GM19025 (cell line): ENCODE data around the gene VPS37C.

ENCODE experiments used
- ATAC-seq: cut with Tn5 transposase; IDR thresholded peaks from one replicate; pipeline ENCODE4 v1.9.1; 2021; ENCODE audit warnings: mild to moderate bottlenecking, low read depth, moderate library complexity; ENCODE audit not compliant: unreplicated experiment

The VPS37C gene

DNA sequence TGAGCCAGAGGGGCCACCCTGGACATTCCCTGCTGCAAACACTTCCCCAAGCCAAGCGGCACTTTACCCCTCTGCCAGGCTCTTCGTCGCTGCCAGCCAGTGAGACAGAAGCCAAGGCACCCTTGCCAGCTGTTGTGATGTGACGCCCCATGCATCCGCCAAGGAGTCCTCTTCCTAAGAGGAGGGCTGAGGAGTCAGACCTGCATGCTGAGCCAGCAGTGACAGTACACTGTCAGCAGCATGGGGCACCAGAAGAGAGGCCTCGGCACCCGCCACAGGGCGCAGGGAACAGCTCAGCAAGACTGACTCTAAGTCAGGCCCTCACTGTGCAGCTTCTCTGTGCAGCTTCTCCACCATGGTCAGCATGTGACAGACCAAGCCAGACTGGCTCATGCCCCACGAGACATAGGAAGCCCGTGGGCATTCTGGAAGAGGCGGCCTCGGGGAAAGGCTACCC is 26.4 kb downstream of the VPS37C start:
- no peak for ATAC-seq

DNA sequence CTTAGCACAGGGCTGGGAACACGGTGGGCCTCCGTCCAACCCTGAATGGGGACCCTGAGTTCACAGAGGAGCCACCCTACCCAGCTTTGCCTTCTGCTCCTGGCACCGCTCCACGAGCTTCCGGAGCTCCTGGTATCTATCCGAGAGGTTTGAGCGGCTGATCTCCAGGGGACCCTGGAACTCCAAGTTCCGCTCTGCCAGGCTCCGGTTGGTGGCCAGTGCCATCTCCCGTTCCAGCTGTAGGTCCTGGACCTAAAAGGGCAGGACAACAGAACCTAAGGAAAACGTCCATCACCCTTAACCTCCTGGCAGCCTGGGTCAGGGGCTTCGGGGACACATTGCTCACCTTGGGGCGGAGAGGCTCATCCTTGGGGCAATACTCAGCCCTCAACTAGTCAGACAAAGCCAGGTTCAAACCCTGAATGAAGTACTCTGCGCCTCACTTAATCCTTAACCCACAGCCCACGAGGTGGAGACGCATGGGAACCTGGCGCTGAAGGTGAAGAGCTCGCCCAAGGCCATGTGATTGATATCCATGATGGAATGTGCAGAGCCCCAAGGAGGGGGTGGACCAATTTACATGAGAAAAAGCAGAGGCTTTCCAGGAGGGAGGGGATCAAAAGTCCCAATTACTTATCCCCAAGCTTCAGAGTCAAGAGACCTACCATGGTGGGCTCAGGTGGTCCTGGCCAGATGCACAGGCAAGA is 27.1 kb downstream of the VPS37C start:
- no peak for ATAC-seq

DNA sequence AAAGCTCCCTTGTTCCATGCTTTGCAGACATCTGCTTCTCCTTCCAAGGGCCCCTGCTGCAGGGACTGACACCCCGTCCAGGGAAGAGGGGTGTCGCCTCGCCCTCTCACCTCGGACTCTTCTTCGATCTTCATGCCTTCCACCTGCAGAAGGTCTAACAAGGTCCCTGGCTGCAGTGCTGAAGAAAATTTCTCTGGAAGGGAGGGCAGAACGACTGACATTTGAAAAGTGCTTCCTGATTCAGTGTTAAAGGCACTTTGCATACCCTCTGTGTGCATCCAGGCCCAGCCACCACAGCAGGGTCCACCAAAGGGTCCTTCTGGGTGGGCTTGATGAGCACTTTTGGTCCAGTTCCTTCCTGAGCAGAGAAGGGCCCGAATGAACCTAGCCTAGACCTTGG is 28.1 kb downstream of the VPS37C start:
- no peak for ATAC-seq

DNA sequence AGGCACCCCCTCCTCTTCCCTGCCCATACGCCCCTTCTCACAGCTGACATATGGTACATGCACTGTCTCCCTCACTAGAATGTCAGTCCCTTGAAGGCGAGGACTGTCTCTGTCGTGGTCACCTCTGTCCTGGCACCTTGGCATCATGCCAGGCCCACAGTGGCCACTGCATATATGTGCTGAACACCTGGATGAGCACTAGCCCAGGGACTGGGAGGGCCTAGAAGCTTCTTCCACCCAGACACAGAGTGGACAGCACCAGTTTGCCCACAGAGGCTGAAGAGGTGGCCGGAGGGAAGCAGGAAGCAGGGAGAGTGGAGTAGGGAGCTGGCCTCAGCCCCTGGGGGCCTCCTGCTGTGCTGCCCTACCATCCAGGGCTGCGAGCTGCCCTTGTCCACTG is 28.6 kb downstream of the VPS37C start:
- ATAC-seq, result no peak

DNA sequence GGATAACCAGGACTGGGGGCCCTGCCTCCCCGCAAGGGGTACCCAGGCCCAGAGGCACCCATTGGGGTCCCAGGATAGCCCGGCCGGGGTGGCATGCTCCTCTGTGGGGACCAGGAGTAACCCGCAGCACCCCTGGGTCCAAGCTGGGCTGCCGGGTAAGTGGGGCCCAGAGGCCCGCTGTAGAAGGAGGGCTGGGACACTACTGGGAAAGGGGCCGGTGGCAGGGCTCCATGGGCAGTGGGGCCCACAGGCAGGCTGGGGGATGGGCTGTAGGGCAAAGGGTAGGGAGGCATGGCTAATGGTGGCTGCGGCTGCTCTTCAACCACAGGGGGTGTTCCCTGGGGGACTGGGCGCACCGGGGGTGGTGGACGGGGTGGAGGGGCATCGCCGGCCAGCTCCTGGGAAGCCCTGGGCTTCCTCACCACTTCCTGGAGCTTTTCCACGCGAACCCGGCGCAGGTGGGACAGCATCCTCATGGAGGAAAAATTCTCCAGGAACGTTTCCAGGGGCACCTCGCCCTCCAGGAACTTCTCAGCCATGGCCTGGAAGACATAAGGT is 29.1 kb downstream of the VPS37C start:
- no peak for ATAC-seq

DNA sequence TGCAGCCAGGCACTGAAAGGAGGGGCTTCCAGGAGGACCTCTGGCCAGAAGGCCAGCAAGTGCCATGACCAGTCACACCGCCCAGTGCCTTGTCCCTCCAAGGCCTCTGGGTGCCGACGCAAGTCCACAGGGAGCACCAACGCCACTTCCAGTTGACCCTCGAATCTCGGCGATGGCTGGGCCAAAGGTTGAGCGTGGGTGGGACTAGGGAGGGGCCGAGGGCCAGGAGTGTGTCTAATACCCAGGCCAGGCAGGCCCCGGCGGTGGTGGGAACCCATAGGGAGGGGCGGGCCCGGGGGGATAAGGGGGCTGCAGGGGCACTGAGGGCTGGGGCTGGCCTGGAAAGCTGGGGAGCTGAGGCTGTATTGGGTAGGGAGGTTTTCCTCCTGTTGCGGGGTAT is 29.6 kb downstream of the VPS37C start:
- no peak for ATAC-seq

DNA sequence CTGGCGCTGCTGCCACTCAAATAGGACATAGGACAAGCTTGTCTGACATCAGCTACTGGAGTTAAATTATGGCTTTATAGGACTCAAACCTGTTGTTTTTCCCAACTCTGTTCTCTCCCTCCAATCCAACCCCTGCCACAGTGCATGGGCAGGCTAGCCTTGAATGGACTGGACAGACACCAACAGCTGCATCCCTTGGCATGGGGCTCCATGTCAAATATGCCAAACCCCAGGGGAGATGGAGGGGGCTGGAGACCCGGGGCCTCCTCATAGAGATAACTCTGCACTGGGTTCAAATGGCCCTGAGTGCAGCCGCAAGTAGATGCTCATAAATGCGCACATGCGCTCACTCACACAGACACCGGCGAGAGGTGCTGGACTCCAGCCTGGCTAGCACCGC is 30.0 kb downstream of the VPS37C start:
- ATAC-seq, result no peak

DNA sequence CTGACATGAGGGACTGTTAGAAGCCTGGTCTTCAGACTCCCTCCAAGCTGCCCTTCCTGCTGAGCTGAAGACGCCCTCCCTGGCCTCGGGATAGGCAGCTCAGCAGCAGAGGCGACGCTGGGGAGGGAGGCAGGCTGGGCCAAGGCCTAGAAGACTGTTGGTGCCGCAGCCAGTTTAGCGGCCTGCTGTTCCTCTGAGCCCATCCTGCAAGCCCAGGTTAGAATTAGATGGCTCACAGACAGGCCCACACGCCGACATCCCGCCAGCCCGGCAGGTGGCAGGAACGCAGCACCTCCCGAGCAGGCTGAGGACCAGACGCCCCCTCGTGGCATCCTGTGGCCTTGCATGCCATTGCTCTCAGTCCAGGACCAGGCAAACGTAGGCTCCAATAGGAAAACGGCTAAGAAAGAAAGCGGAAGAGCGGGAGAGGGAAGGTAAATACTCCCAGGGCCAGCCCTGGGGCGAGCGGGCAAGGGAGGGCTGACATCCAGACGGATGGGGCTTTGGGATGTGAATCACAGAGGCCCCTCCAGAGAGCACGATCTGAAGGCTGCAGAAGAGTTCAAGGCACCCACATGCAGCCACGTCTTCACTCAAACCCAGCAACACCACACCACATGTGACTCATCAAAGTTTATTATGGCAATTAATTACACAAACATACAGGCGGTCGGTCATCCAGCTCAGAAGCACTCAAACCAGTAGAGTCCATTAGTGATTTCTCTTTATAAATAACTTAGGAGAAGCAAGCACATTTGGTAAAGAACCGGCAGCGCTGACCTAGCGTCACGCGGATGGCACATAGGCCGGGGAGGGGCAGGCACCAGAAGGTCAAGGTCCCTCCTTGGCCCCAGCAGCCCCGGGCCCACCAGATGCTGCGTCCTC is 31.3 kb downstream of the VPS37C start:
- ATAC-seq, result peak; percentile 85

DNA sequence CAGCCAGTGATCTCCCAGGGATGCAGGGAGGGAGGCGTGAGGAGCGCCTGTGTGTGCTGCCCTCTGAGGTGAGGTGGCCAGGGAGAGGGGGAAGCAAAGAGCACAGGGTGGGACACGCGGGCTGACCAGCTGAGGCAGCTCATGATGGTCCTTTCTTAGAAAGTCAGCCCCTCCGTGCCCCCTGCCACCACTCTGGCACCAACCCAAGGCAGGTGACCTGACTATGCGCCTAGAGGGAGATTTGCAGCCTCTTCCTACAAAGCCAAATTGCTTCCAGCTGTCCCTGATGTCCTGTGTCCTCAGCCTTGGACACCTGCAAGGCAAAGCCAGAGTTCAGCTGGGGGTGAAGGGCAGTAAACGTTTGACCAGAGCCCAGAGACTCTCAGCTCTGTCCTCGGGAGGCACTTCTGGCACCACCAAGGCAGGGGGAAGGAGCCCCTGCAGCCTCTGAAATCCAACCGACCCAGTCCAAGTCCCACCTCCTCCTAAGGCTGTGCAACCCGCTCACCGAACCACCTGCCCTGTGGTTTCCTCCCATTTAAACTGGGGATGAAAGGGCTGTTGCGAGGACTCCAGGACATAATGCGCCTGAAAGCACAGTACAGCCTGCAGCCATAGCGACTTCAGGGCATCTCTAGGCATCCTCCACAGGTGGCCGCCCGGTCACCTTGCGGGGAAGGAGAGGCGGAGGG is 32.1 kb downstream of the VPS37C start:
- no peak for ATAC-seq

DNA sequence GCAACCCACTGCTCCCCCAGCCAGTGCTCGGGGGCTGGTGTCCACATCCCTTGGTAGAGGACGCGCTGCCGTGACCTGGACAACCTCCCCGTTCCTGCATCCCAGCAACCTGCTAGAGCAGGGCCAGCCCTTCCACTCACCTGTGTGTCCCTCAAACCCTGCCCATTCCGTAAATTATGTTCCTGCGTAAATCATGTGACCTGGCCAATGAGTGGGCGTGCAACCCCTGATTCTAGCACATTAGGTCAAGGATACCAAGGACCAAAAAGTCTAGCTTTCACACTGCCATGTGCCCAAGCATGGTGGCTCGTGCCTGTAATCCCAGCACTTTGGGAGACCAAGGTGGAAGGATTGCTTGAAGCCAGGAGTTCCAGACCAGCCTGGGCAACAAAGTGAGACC is 33.2 kb downstream of the VPS37C start:
- ATAC-seq, result no peak

DNA sequence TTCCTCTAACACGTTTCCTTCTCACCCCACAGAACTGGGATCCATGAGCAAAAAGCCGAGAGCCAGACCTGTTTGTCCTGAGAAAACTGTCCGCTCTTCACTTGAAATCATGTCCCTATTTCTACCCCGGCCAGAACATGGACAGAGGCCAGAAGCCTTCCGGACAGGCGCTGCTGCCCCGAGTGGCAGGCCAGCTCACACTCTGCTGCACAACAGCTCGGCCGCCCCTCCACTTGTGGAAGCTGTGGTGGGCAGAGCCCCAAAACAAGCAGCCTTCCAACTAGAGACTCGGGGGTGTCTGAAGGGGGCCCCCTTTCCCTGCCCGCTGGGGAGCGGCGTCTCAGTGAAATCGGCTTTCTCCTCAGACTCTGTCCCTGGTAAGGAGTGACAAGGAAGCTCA is 35.0 kb downstream of the VPS37C start:
- no peak for ATAC-seq

DNA sequence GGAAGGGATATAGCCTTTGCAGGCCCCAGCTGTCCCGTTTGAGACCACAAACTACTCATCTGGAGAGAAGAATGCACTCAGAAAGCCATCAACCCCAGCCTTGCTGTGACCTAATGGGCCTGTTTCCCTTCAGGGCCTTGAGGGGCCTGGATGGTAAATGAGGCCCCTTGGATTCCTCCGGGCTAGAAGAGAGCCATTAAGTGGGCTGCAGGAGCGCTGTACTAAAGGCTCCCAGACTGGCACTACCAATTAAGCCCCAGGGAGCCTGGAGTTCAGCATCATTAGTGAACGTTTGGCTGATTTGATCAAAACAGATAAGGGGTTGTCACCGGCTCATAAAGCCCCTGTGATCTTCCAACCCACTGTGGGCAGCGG is 35.9 kb downstream of the VPS37C start:
- ATAC-seq, result no peak

DNA sequence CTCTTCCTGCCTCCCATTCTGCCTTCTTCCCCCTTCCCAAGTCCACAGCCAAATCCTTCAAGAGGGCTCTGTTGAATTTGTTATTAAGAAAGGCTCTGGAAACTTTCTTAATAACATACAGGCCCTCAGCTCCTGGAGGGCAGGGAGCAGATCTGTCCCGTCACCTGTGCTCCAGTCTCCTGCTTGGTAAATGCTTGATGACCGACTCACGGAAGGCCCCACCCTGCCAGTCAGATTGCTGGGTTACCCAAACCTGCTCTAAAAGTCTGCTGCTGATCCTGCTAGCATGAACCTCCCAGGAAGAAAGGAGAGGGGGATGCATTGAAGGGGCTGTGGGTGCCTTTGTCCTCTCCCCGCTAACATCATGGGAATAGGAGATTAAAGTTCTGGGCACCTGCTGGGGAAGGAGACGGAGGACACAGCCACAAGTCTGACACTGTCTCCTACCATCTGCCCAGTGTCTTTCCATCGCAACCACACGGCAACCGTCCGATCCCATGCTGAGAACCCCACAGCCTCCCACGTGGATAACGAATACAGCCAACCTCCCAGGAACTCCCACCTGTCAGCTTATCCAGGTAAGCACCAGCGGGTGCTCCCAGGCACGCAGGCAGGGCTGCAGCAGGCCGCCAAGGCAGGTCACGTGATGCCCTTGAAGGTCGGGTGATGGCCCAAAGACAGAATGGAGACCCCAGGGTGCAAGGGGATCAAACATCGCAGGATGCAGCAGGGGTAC is 36.5 kb downstream of the VPS37C start:
- ATAC-seq, result no peak

DNA sequence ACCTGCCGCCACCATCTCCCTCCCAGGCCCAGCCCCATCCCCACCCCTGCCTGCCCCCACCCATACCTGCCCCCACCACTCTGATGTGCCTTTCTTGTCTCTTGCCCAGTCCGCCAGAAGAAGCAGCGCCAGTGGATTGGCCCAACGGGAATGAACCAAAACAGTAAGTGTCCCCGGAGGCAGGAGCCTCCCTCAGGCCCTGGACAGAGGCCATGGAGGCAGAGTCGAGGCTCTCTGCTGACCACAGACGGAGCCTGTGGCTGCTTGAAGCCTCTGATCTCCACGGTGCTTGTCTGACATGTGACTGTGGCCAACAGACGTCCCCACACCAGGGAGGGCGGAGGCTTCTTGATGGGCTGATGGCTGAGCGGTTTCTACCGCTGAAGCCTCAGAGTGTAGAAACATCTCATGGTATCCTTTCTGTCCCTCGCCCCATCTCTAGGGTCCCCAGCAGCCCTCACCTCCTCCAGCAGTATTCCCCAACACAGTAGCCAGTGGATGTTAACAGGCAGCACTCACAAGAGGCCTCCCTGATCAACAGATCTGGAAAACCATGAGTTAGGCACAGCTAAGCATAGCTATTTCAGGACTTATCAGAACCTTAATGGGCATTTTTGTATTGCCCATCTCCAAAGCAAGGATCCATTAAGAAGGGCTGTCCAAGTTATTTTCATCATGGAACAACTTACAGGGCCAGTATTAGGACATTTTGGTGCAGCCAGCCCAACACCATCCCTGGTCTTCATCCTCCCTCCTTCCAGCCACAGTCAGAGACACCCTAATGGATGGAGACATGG is 37.3 kb downstream of the VPS37C start:
- no peak for ATAC-seq

DNA sequence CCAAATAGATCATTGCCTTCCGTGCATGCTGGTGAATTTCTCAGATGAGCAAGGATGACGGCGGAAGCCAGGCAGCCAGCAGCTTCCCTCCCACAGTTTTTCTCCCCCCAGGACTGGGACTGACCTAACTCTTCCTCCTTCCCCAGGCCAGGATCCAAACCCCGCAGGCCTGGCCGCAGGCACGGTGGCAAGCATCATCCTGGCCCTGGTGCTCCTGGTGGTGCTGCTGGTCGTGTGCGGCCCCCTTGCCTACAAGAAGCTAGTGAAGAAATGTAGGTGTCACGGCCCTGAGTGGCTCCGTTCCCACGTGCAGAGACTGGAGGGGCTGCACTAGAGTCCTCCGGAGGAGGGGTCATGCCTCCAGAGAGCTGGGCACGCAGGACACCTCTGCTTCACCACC is 38.5 kb downstream of the VPS37C start:
- no peak for ATAC-seq

DNA sequence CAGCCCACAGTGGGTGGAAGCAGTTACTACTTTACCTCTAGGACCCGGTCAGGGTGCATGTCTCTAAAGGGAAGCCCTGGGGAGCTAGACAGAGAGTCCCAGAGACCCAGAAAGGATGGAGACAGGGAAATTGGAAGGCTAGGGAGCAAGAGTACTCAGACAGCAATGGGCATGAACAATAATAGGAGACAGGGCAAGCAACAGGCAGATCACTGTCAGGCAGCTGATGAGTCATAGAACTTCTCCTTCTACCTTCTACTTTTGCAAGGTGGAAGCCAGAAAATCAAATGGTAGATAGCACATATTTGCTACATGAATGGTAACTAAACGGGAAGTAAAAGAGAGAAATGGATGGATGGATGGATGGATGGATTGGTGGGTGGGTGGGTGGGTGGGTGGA is 39.3 kb downstream of the VPS37C start:
- ATAC-seq, result no peak

DNA sequence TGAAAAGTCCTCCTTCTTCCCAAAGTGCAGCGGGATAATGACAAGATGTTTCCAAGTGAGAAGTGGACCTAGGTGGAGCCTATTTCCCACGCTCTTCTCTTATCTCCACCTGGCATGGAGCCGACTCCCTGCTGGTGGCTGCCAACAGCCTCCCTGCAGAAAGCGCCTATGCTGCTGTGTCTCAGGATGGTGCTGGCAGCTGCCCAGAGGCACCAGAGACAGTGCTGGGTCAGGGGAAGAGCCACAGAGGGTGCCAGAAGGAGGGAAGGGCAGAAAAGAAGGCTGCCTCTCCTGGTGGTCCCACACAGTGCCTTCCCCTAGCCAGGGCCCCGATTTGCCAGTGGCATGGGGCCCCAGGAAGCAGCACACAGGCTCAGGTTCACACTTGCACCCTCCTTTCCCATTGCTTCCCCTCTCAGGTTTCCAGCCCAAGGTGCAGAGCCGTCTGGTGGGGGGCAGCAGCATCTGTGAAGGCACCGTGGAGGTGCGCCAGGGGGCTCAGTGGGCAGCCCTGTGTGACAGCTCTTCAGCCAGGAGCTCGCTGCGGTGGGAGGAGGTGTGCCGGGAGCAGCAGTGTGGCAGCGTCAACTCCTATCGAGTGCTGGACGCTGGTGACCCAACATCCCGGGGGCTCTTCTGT is 39.9 kb downstream of the VPS37C start:
- no peak for ATAC-seq

DNA sequence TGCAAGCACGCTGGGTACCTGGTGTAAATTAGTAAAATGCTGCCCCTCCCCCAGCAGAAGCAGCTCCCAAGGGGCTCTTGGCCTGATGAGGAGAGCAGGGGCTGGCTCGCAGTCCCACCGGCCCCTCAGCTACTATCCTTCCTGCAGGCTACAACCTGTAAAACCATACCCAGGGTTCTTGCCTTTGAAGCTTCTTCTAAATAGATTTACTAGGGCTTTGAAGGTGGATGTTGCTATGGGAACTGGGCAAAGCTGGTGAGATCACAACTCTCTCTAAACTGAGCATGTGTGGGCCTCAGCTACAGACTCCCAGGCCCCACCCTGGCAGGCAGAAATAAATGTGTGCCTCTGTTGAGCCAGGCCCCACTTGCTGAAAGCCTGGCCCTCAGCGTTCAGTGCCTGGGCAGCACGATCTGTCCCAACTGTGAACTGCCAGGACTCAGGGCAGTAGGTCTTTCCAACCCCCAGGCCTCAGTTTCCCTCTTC is 40.5 kb downstream of the VPS37C start:
- no peak for ATAC-seq

DNA sequence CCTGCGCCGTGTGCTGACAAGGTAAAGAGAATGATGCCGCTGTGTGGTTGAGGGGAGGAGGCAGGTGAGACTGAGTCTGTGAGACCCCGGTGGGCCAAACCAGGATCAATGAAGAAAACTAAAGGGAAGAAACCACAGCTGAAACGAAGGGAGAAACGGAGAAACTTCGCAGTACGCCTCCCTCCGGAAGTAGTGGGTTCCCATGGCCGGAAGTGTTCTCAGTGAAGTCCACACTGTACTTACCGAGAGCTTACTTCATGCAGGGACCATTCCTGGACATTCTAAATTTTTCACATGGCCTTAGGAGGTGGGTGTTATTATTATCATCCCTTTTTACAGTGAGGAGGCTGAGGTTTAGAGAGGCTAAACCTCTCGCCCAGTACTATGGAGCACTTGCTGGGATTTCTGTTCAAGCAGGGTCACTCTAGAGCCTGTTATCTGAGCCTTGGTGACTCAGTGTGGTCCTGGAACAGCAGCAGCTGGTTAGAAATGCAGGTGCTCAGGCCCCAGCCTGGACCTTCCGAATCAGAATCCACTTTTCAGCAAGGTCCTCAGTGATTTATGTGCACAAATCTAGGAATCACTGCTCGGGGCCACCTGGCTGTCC is 41.0 kb downstream of the VPS37C start:
- no peak for ATAC-seq
